ENCODE measurements around the gene LMF2.
"Not testable (repeated sequence)": the region's sequence is repeated elsewhere in the genome, so short reads cannot be mapped to it uniquely, and the experiment has no call there.

LMF2 gene

GRCh38 chr22:50523806-50524675, 16.5 kb upstream of the LMF2 start:
- peak overlapping the region; percentile 64 to 84 (median 74) for H3K4me3 ChIP-seq
- peaks cover 20 to 45% (median 36%) of the 10 kb centered on the region in 11 experiments for H4K20me1 ChIP-seq
- H3K4me1 ChIP-seq, result peaks cover 31 to 47% (median 41%) of the 10 kb centered on the region in 10 experiments
- H3K27ac ChIP-seq, result peak overlapping the region in 9 of 11 experiments; percentile 92 to 98 (median 94); a peak in 17 of 22 replicates
- TF ChIP-seq Cebpa-rat (IDR thresholded peaks at IDR 0.05), result no peak
- peaks cover 0 to 4% (median 0%) of the 10 kb centered on the region in 11 experiments; a peak in 5 of 22 replicates for H3K9me3 ChIP-seq (replicated peaks in 1 of 11)
- H3K27me3 ChIP-seq, result peaks cover 0 to 12% (median 7%) of the 10 kb centered on the region in 11 experiments; a peak in 20 of 22 replicates
- H3K4me2 ChIP-seq, result peak overlapping the region; percentile 96 to 100 (median 98)
- H3K36me3 ChIP-seq, result peaks cover 44 to 57% (median 55%) of the 10 kb centered on the region in 11 experiments
- H3K9ac ChIP-seq, result peak overlapping the region; percentile 88 to 96 (median 95)

GRCh38 chr22:50523458-50523805, 15.9 kb upstream of the LMF2 start:
- Histone ChIP-seq H3K27ac (no peak overlapping the region), H3K4me1 (peaks cover 29 to 41% (median 35%) of the 10 kb centered on the region in 10 experiments), H3K4me2 (peak overlapping the region in 6 of 11 experiments; percentile 97 to 100 (median 98); a peak in 11 of 22 replicates), H3K9me3 (replicated peaks in 1 of 11) (0 out of 22 replicates have a peak, but pooled peaks cover 0 to 2% (median 0%) of the 10 kb centered on the region in 11 experiments), H3K4me3 (no peak overlapping the region), H3K9ac (peak overlapping the region in 9 of 11 experiments; percentile 91 to 96 (median 95); a peak in 11 of 22 replicates), H3K27me3 (peaks cover 0 to 6% (median under 1%) of the 10 kb centered on the region in 11 experiments; a peak in 10 of 22 replicates), H3K36me3 (peaks cover 50 to 63% (median 61%) of the 10 kb centered on the region in 11 experiments), H4K20me1 (peaks cover 20 to 51% (median 37%) of the 10 kb centered on the region in 11 experiments)
- TF ChIP-seq Cebpa-rat (IDR thresholded peaks at IDR 0.05), result no peak

- Histone ChIP-seq H3K9me3 (replicated peaks in 1 of 11) (no peaks in the 10 kb centered on the region), H4K20me1 (peaks cover 20 to 56% (median 42%) of the 10 kb centered on the region in 11 experiments), H3K4me2 (peak overlapping the region in 2 of 11 experiments; percentile 98 to 100; a peak in 2 of 22 replicates), H3K4me1 (peaks cover 27 to 36% (median 31%) of the 10 kb centered on the region in 10 experiments), H3K9ac (peak overlapping the region in 4 of 11 experiments; percentile 92 to 96 (median 94); a peak in 2 of 22 replicates), H3K4me3 (no peak overlapping the region), H3K27me3 (peaks cover 0 to 1% (median 0%) of the 10 kb centered on the region in 11 experiments; a peak in 3 of 22 replicates), H3K36me3 (peaks cover 55 to 68% (median 66%) of the 10 kb centered on the region in 11 experiments), H3K27ac (no peak overlapping the region)
- TF ChIP-seq Cebpa-rat (IDR thresholded peaks at IDR 0.05), result no peak
Measured at GRCh38 chr22:50522806-50523438, 15.4 kb upstream of the LMF2 start.

- H3K4me1 ChIP-seq, result peaks cover 21 to 32% (median 26%) of the 10 kb centered on the region in 10 experiments
- TF ChIP-seq Cebpa-rat (IDR thresholded peaks at IDR 0.05), result no peak
- peaks cover 61 to 74% (median 72%) of the 10 kb centered on the region in 11 experiments for H3K36me3 ChIP-seq
- no peak overlapping the region for H3K4me2 ChIP-seq
- no peaks in the 10 kb centered on the region; a peak in 1 of 22 replicates for H3K27me3 ChIP-seq
- H3K4me3 ChIP-seq, result no peak overlapping the region
- no peaks in the 10 kb centered on the region for H3K9me3 ChIP-seq (replicated peaks in 1 of 11)
- peaks cover 20 to 62% (median 47%) of the 10 kb centered on the region in 11 experiments for H4K20me1 ChIP-seq
- no peak overlapping the region for H3K27ac ChIP-seq
- H3K9ac ChIP-seq, result 0 out of 22 replicates have a peak overlapping the region, but pooled peaks of 1 of the 11 experiments have one; percentile 18
Measured at GRCh38 chr22:50522208-50522805, 14.8 kb upstream of the LMF2 start.

- no peak for TF ChIP-seq Cebpa-rat (IDR thresholded peaks at IDR 0.05)
Measured at GRCh38 chr22:50521710-50522109, 14.2 kb upstream of the LMF2 start.

GRCh38 chr22:50520826-50521453, 13.4 kb upstream of the LMF2 start:
- Histone ChIP-seq H3K4me1 (peaks cover 16 to 35% (median 27%) of the 10 kb centered on the region in 10 experiments), H3K4me3 (no peak overlapping the region), H3K27ac (no peak overlapping the region), H3K4me2 (no peak overlapping the region), H3K9ac (no peak overlapping the region), H3K36me3 (peaks cover 63 to 88% (median 85%) of the 10 kb centered on the region in 11 experiments), H4K20me1 (peaks cover 22 to 76% (median 60%) of the 10 kb centered on the region in 11 experiments), H3K27me3 (no peaks in the 10 kb centered on the region), H3K9me3 (replicated peaks in 1 of 11) (no peaks in the 10 kb centered on the region)
- no peak for TF ChIP-seq Cebpa-rat (IDR thresholded peaks at IDR 0.05)

More at GRCh38 chr22:50521710-50522109, 14.2 kb upstream of the LMF2 start:
- Histone ChIP-seq H4K20me1 (peaks cover 20 to 68% (median 53%) of the 10 kb centered on the region in 11 experiments), H3K4me1 (peaks cover 18 to 32% (median 23%) of the 10 kb centered on the region in 10 experiments), H3K27me3 (no peaks in the 10 kb centered on the region), H3K4me2 (no peak overlapping the region), H3K9ac (0 out of 22 replicates have a peak overlapping the region, but pooled peaks of 1 of the 11 experiments have one; percentile 18), H3K9me3 (replicated peaks in 1 of 11) (no peaks in the 10 kb centered on the region), H3K36me3 (peaks cover 63 to 80% (median 78%) of the 10 kb centered on the region in 11 experiments), H3K4me3 (no peak overlapping the region), H3K27ac (no peak overlapping the region)

GRCh38 chr22:50520184-50520583, 12.7 kb upstream of the LMF2 start:
- not testable (repeated sequence) for H3K9me3 ChIP-seq (replicated peaks in 1 of 11)
- H3K36me3 ChIP-seq, result peaks cover 63 to 91% (median 86%) of the 10 kb centered on the region in 11 experiments
- peaks cover 16 to 39% (median 30%) of the 10 kb centered on the region in 10 experiments for H3K4me1 ChIP-seq

GRCh38 chr22:50519151-50519550, 11.6 kb upstream of the LMF2 start:
- Histone ChIP-seq H3K9me3 (replicated peaks in 1 of 11) (no peaks in the 10 kb centered on the region), H3K4me1 (peaks cover 6 to 31% (median 23%) of the 10 kb centered on the region in 10 experiments), H3K4me3 (no peak overlapping the region), H3K27me3 (no peaks in the 10 kb centered on the region), H4K20me1 (peaks cover 15 to 84% (median 65%) of the 10 kb centered on the region in 11 experiments), H3K36me3 (peaks cover 61 to 97% (median 91%) of the 10 kb centered on the region in 11 experiments), H3K27ac (no peak overlapping the region), H3K9ac (peak overlapping the region in 3 of 11 experiments; percentile 9 to 29 (median 19); a peak in 1 of 22 replicates), H3K4me2 (no peak overlapping the region)
- TF ChIP-seq Cebpa-rat (IDR thresholded peaks at IDR 0.05), result no peak

More at GRCh38 chr22:50520184-50520583, 12.7 kb upstream of the LMF2 start:
- not testable (repeated sequence) for H3K27ac ChIP-seq, H3K4me3 ChIP-seq, H3K27me3 ChIP-seq, H3K9ac ChIP-seq, H3K4me2 ChIP-seq
- H4K20me1 ChIP-seq, result peaks cover 23 to 83% (median 65%) of the 10 kb centered on the region in 11 experiments
